Measurements from ENCODE around the gene RNU1-4.

DNA sequence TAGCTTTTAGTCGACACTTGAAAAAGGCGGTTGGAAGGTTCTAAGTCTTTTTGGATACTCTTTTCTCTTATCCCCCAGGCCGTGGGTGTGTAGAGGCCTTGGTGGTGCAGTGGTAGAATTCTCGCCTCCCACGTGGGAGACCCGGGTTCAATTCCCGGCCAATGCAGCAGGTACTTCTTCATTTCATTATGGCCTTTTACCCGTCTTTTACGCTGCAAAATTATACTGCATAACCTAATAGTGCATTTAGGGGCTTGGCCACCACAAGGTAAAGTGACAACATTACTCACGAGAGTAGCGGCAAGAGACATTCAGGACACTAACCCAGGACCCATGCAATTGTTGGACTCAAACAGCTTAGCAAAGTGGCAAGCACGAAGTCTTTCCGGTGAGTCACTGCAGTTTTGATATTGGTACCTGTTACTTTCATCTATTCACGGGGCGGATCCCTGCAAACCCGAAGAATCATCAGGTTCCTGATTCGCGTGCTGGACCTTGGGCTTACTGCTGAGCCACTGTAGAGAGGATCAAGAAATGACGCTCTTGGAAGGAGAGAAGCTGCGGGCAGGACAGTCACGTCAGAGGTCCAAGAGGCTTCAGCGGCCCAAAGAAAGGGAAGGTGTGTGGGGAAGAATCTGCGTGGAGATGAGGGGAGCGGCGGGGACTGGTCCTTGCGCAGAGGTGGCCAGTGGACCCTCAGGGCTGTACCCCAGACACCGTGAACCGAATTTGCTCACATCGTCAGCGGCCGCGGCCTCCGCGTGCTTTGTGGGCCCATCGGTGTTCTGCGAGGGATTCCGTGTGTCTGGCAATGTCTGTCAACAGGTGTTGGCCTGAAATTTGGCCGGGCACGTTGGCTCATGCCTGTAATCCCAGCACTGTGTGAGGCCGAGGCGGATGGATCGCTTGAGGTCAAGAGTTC is 12.9 kb upstream of the RNU1-4 start:
- TF ChIP-seq, protein P1, sequence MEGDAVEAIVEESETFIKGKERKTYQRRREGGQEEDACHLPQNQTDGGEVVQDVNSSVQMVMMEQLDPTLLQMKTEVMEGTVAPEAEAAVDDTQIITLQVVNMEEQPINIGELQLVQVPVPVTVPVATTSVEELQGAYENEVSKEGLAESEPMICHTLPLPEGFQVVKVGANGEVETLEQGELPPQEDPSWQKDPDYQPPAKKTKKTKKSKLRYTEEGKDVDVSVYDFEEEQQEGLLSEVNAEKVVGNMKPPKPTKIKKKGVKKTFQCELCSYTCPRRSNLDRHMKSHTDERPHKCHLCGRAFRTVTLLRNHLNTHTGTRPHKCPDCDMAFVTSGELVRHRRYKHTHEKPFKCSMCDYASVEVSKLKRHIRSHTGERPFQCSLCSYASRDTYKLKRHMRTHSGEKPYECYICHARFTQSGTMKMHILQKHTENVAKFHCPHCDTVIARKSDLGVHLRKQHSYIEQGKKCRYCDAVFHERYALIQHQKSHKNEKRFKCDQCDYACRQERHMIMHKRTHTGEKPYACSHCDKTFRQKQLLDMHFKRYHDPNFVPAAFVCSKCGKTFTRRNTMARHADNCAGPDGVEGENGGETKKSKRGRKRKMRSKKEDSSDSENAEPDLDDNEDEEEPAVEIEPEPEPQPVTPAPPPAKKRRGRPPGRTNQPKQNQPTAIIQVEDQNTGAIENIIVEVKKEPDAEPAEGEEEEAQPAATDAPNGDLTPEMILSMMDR (IDR thresholded peaks at IDR 0.05) = no peak
- no peak for TF ChIP-seq POLR2A (IDR thresholded peaks at IDR 0.05)

Data from uterus (tissue), 2 donors.